ENCODE measurements around the gene MED23.

The MED23 gene

DNA sequence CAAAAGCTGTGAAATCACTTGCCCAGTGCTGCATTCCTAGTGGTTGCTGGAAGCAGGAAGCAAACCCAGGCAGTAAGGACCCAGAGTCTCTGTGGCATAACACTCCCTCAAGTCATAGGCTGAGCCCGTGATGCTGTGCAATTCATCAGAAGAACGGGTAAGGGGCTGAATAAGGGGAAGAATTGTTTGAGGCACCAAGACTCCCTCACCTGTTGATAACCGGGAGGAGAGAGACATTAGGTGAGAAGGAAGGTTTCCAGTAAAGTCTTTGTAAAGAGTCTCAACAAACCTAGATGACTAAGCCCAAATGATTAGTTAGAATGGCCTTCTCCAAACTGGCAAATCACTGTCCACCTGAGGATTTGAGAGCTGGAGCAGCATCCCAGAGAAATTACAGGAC is 27.3 kb upstream of the MED23 start:
- Histone ChIP-seq H3K9me3 (ENCODE audit: insufficient read depth, low read depth, low read length) (no peaks in the 10 kb centered on the region), H3K4me1 (ENCODE audit: insufficient read depth, low read length) (no peaks in the 10 kb centered on the region), H3K27ac (ENCODE audit: low read depth, low read length) (no peak overlapping the region), H3K36me3 (ENCODE audit: insufficient read depth, low read length) (no peaks in the 10 kb centered on the region), H3K4me3 (ENCODE audit: low read length) (no peak overlapping the region), H3K27me3 (ENCODE audit: insufficient read depth, low read length) (no peaks in the 10 kb centered on the region), H3K9ac (ENCODE audit: low read depth, low read length) (no peak overlapping the region)
- WGBS: 89% methylated on average over 3 of the region's 3 CpGs

DNA sequence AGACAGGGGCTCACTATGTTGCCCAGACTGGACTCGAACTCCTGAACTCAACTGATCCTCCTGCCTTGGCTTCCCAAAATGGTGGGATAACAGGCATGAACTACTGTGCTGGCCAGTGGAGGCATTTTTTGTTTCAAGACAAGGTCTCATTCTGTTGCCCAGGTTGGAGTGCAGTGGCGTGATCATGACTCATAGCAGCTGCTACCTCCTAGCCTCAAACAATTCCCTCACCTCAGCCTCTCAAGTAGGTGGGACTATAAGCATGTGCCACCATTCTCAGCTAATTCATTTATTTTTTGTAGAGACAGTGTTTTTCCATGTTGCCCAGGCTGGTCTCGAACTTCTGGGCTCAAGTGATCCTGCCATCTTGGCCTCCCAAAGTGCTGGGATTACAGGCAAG is 26.3 kb upstream of the MED23 start:
- no peaks in the 10 kb centered on the region for H3K9me3 ChIP-seq (ENCODE audit: insufficient read depth, low read depth, low read length)

GRCh38 chr6:131652472-131652871 is 24.4 kb upstream of the MED23 start:
- 85% methylated on average over 5 of the region's 5 CpGs for WGBS
- H3K27ac ChIP-seq (ENCODE audit: low read depth, low read length): no peak overlapping the region
- no peaks in the 10 kb centered on the region for H3K36me3 ChIP-seq (ENCODE audit: insufficient read depth, low read length)
- no peak overlapping the region for H3K9ac ChIP-seq (ENCODE audit: low read depth, low read length)
- H3K4me3 ChIP-seq (ENCODE audit: low read length): no peak overlapping the region
- H3K9me3 ChIP-seq (ENCODE audit: insufficient read depth, low read depth, low read length): no peaks in the 10 kb centered on the region
- H3K4me1 ChIP-seq (ENCODE audit: insufficient read depth, low read length): no peaks in the 10 kb centered on the region
- no peaks in the 10 kb centered on the region for H3K27me3 ChIP-seq (ENCODE audit: insufficient read depth, low read length)

More for the DNA sequence above, 26.3 kb upstream of the MED23 start:
- Histone ChIP-seq H3K27me3 (ENCODE audit: insufficient read depth, low read length) (no peaks in the 10 kb centered on the region), H3K36me3 (ENCODE audit: insufficient read depth, low read length) (no peaks in the 10 kb centered on the region), H3K4me1 (ENCODE audit: insufficient read depth, low read length) (no peaks in the 10 kb centered on the region), H3K27ac (ENCODE audit: low read depth, low read length) (no peak overlapping the region), H3K9ac (ENCODE audit: low read depth, low read length) (no peak overlapping the region), H3K4me3 (ENCODE audit: low read length) (no peak overlapping the region)
- 91% methylated on average over 3 of the region's 3 CpGs for WGBS

- no peaks in the 10 kb centered on the region for H3K4me1 ChIP-seq (ENCODE audit: insufficient read depth, low read length)
- no peak overlapping the region for H3K9ac ChIP-seq (ENCODE audit: low read depth, low read length)
- H3K4me3 ChIP-seq (ENCODE audit: low read length): no peak overlapping the region
- H3K36me3 ChIP-seq (ENCODE audit: insufficient read depth, low read length): no peaks in the 10 kb centered on the region
- no peaks in the 10 kb centered on the region for H3K9me3 ChIP-seq (ENCODE audit: insufficient read depth, low read depth, low read length)
- H3K27ac ChIP-seq (ENCODE audit: low read depth, low read length): no peak overlapping the region
- no peaks in the 10 kb centered on the region for H3K27me3 ChIP-seq (ENCODE audit: insufficient read depth, low read length)
These were observed 23.7 kb upstream of the MED23 start for GRCh38 chr6:131651782-131652181.

DNA sequence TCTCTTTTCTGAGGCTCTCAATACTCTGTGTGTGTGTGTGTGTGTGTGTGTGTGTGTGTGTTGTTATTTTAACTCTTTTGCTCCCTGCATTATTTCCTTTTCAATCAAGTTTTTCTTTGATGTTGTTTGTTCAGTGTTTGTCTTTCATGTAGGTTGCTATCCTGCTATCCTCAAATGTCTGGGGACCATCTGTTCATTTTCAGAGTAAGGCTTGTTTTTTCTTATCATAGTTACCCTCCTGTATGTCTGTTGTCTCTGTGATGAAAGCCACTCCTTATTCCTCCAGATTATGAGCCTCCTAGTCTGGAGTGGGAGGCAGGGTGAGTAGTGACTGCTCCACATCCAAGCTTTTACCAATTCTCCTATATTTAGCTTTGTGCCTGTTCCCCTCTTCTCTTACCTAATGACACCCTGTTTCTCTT is 18.2 kb upstream of the MED23 start:
- no peaks in the 10 kb centered on the region for H3K4me1 ChIP-seq (ENCODE audit: insufficient read depth, low read length)
- H3K36me3 ChIP-seq (ENCODE audit: insufficient read depth, low read length): no peaks in the 10 kb centered on the region
- H3K4me3 ChIP-seq (ENCODE audit: low read length): no peak overlapping the region
- no peaks in the 10 kb centered on the region for H3K27me3 ChIP-seq (ENCODE audit: insufficient read depth, low read length)
- no peak overlapping the region for H3K27ac ChIP-seq (ENCODE audit: low read depth, low read length)
- H3K9me3 ChIP-seq (ENCODE audit: insufficient read depth, low read depth, low read length): no peaks in the 10 kb centered on the region
- no peak overlapping the region for H3K9ac ChIP-seq (ENCODE audit: low read depth, low read length)

- Histone ChIP-seq H3K27ac (ENCODE audit: low read depth, low read length) (no peak overlapping the region), H3K9ac (ENCODE audit: low read depth, low read length) (no peak overlapping the region), H3K27me3 (ENCODE audit: insufficient read depth, low read length) (no peaks in the 10 kb centered on the region), H3K4me1 (ENCODE audit: insufficient read depth, low read length) (no peaks in the 10 kb centered on the region), H3K36me3 (ENCODE audit: insufficient read depth, low read length) (no peaks in the 10 kb centered on the region), H3K9me3 (ENCODE audit: insufficient read depth, low read depth, low read length) (no peaks in the 10 kb centered on the region), H3K4me3 (ENCODE audit: low read length) (no peak overlapping the region)
- WGBS: no CpG with 5 or more reads among the region's 2 CpGs
These were observed 17.8 kb upstream of the MED23 start for GRCh38 chr6:131645846-131646245.

DNA sequence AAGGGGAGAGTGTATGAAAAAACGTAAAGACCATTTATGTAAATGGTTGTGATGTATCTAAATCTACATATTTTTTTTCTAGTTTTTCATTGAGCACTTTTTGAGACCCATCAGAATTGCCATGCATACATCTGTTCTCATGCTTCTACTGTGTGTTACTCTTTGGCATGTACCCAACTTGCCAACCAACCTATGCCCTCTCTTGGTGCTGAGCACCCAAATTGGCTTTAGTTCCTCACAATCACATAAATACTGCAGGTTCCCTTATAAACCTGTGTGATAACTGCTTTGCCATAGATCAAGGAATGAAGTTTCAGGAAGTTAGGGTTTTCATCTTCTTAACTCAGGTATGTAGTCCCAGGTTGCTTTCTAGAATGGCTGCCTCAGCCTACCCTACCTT is 16.9 kb upstream of the MED23 start:
- Histone ChIP-seq H3K27ac (ENCODE audit: low read depth, low read length) (no peak overlapping the region), H3K9me3 (ENCODE audit: insufficient read depth, low read depth, low read length) (no peaks in the 10 kb centered on the region), H3K4me3 (ENCODE audit: low read length) (no peak overlapping the region), H3K4me1 (ENCODE audit: insufficient read depth, low read length) (no peaks in the 10 kb centered on the region), H3K9ac (ENCODE audit: low read depth, low read length) (no peak overlapping the region), H3K27me3 (ENCODE audit: insufficient read depth, low read length) (no peaks in the 10 kb centered on the region), H3K36me3 (ENCODE audit: insufficient read depth, low read length) (no peaks in the 10 kb centered on the region)
- WGBS: 83% methylated on average over 1 of the region's 1 CpG

DNA sequence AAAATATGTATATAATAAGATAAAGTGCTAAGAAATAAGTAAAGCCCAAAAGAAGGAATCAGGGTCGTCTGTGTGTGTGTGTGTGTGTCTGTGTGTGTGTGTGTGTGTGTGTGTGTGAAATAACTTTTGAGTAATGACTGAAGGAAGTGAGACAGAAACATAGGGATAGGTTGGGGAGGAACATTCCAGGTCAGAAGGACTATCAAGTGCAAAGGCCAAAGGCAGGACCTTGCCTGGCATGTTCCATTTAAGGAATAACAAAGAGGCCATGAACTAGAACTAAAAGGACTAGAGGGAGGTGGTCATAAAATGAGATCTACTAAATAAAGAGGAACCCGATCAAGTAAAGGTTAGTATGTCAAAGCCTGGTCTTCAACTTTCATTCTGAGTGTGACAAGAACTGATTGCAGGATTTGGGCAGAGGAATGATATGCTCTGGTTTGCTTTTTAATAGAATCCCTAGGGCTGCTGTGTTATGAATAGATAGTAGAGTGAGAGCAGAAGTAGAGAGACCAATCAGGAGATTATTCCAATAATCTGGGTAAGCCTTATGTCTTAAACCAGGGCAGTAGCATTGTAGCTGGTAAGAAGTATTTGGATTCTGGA is 15.9 kb upstream of the MED23 start:
- H3K9me3 ChIP-seq (ENCODE audit: insufficient read depth, low read depth, low read length): no peaks in the 10 kb centered on the region
- 86% methylated on average over 2 of the region's 2 CpGs for WGBS
- no peaks in the 10 kb centered on the region for H3K36me3 ChIP-seq (ENCODE audit: insufficient read depth, low read length)
- no peaks in the 10 kb centered on the region for H3K4me1 ChIP-seq (ENCODE audit: insufficient read depth, low read length)
- H3K27ac ChIP-seq (ENCODE audit: low read depth, low read length): no peak overlapping the region
- H3K9ac ChIP-seq (ENCODE audit: low read depth, low read length): no peak overlapping the region
- no peak overlapping the region for H3K4me3 ChIP-seq (ENCODE audit: low read length)
- no peaks in the 10 kb centered on the region for H3K27me3 ChIP-seq (ENCODE audit: insufficient read depth, low read length)

- Histone ChIP-seq H3K36me3 (ENCODE audit: insufficient read depth, low read length) (no peaks in the 10 kb centered on the region), H3K9me3 (ENCODE audit: insufficient read depth, low read depth, low read length) (no peaks in the 10 kb centered on the region), H3K4me1 (ENCODE audit: insufficient read depth, low read length) (no peaks in the 10 kb centered on the region), H3K27me3 (ENCODE audit: insufficient read depth, low read length) (no peaks in the 10 kb centered on the region), H3K27ac (ENCODE audit: low read depth, low read length) (no peak overlapping the region), H3K9ac (ENCODE audit: low read depth, low read length) (no peak overlapping the region), H3K4me3 (ENCODE audit: low read length) (no peak overlapping the region)
- WGBS: 92% methylated on average over 3 of the region's 3 CpGs
These were observed 15.1 kb upstream of the MED23 start for GRCh38 chr6:131642987-131643611.

GRCh38 chr6:131642565-131642964 is 14.5 kb upstream of the MED23 start:
- WGBS: 94% methylated on average over 6 of the region's 6 CpGs
- no peaks in the 10 kb centered on the region for H3K27me3 ChIP-seq (ENCODE audit: insufficient read depth, low read length)
- no peak overlapping the region for H3K27ac ChIP-seq (ENCODE audit: low read depth, low read length)
- no peak overlapping the region for H3K9ac ChIP-seq (ENCODE audit: low read depth, low read length)
- no peaks in the 10 kb centered on the region for H3K9me3 ChIP-seq (ENCODE audit: insufficient read depth, low read depth, low read length)
- H3K36me3 ChIP-seq (ENCODE audit: insufficient read depth, low read length): no peaks in the 10 kb centered on the region
- no peaks in the 10 kb centered on the region for H3K4me1 ChIP-seq (ENCODE audit: insufficient read depth, low read length)
- H3K4me3 ChIP-seq (ENCODE audit: low read length): no peak overlapping the region

- Histone ChIP-seq H3K27ac (ENCODE audit: low read depth, low read length) (no peak overlapping the region), H3K9me3 (ENCODE audit: insufficient read depth, low read depth, low read length) (no peaks in the 10 kb centered on the region), H3K4me3 (ENCODE audit: low read length) (no peak overlapping the region), H3K9ac (ENCODE audit: low read depth, low read length) (no peak overlapping the region), H3K4me1 (ENCODE audit: insufficient read depth, low read length) (no peaks in the 10 kb centered on the region), H3K27me3 (ENCODE audit: insufficient read depth, low read length) (no peaks in the 10 kb centered on the region), H3K36me3 (ENCODE audit: insufficient read depth, low read length) (no peaks in the 10 kb centered on the region)
- WGBS: 89% methylated on average over 1 of the region's 1 CpG
These were observed 13.5 kb upstream of the MED23 start for GRCh38 chr6:131641554-131641953.

DNA sequence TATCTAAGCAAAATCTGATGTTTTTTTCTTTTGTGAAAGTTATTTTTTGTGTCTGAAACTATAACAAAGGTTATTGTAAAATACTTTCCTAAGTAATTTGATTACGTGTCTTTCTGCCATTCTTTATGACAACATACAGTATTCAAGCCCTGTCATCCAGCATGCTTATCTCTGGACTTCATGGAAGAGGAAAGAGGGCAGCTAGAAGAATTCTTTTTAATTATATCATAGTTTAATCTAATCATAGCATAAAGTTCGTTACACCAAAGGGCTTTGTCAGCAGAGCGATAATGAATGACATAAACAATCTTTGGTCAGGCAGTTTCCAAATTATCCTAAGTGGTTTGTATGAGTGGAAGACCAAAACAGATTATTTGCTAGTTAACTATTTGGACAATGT is 12.5 kb upstream of the MED23 start:
- no peak overlapping the region for H3K27ac ChIP-seq (ENCODE audit: low read depth, low read length)
- H3K4me3 ChIP-seq (ENCODE audit: low read length): no peak overlapping the region
- WGBS: 98% methylated on average over 2 of the region's 3 CpGs

More for the DNA sequence above, 12.5 kb upstream of the MED23 start:
- Histone ChIP-seq H3K9ac (ENCODE audit: low read depth, low read length) (no peak overlapping the region), H3K36me3 (ENCODE audit: insufficient read depth, low read length) (no peaks in the 10 kb centered on the region), H3K4me1 (ENCODE audit: insufficient read depth, low read length) (no peaks in the 10 kb centered on the region), H3K9me3 (ENCODE audit: insufficient read depth, low read depth, low read length) (no peaks in the 10 kb centered on the region), H3K27me3 (ENCODE audit: insufficient read depth, low read length) (no peaks in the 10 kb centered on the region)

All from HUES64 (cell line).